Measurements from ENCODE around the gene NOVA1. TPM values are rescaled to one million over a fixed set of nuclear protein-coding genes. Genes with fewer than 3 reads are reported as not detected.

The NOVA1 gene
- total and polyA plus RNA-seq, 4 donors, result 58.2 to 232 (median 174) TPM

- peak in 2 of 6 donors; percentile 22 to 53 for DNase-seq (ENCODE audit: low read depth in 4 of 6, low spot score in 6 of 6)
- Histone ChIP-seq H3K27ac (ENCODE audit: low read depth, low read length) (no peak overlapping the region), H3K27me3 (ENCODE audit: control insufficient read depth, insufficient read depth, low read length) (no peaks in the 10 kb centered on the region), H3K4me3 (ENCODE audit: low read depth, low read length) (no peak overlapping the region), H3K4me1 (ENCODE audit: control insufficient read depth, insufficient read depth, low read length) (no peaks in the 10 kb centered on the region), H3K9me3 (ENCODE audit: control insufficient read depth, insufficient read depth, low read length) (no peaks in the 10 kb centered on the region), H3K36me3 (ENCODE audit: control insufficient read depth, insufficient read depth, low read length) (no peaks in the 10 kb centered on the region)
- WGBS (ENCODE audit: insufficient coverage), result 76% methylated on average over 2 of the region's 5 CpGs
These were observed 170.7 kb downstream of the NOVA1 start for GRCh38 chr14:26427097-26427496.

DNA sequence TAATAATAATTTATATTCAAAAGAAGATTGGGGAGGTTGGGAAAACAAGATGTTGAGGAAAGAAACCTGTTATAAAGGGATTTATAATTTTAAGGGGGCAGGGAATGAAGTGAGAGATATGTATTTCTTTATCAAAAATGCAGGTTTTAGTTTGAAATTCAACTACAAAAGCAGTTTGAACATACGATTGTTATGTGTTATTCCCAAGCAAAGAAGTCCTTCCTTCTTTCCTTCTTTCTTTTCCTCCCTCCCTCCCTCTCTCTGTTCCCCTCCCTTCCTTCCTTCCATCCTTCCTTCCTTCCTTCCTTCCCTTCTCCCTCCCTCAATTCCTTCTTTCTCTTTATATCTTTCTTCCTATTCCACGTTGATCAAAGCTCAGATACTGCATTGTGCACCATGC lies 173.3 kb downstream of the NOVA1 start:
- 43% methylated on average over 2 of the region's 2 CpGs for WGBS (ENCODE audit: insufficient coverage)
- H3K36me3 ChIP-seq (ENCODE audit: control insufficient read depth, insufficient read depth, low read length), result no peaks in the 10 kb centered on the region
- H3K27ac ChIP-seq (ENCODE audit: low read depth, low read length), result no peak overlapping the region

GRCh38 chr14:26415618-26416123 lies 182.2 kb downstream of the NOVA1 start:
- peak in 1 of 6 donors; percentile 73 for DNase-seq (ENCODE audit: low read depth in 4 of 6, low spot score in 6 of 6)
- 42% methylated on average over 3 of the region's 7 CpGs for WGBS (ENCODE audit: insufficient coverage)
- Histone ChIP-seq H3K4me1 (ENCODE audit: control insufficient read depth, insufficient read depth, low read length) (no peaks in the 10 kb centered on the region), H3K27me3 (ENCODE audit: control insufficient read depth, insufficient read depth, low read length) (no peaks in the 10 kb centered on the region), H3K27ac (ENCODE audit: low read depth, low read length) (peak overlapping the region; percentile 44), H3K9me3 (ENCODE audit: control insufficient read depth, insufficient read depth, low read length) (no peaks in the 10 kb centered on the region), H3K4me3 (ENCODE audit: low read depth, low read length) (no peak overlapping the region), H3K36me3 (ENCODE audit: control insufficient read depth, insufficient read depth, low read length) (no peaks in the 10 kb centered on the region)

More for the DNA sequence above, 173.3 kb downstream of the NOVA1 start:
- H3K4me3 ChIP-seq (ENCODE audit: low read depth, low read length), result no peak overlapping the region
- H3K27me3 ChIP-seq (ENCODE audit: control insufficient read depth, insufficient read depth, low read length), result no peaks in the 10 kb centered on the region
- H3K4me1 ChIP-seq (ENCODE audit: control insufficient read depth, insufficient read depth, low read length), result no peaks in the 10 kb centered on the region
- no peak for DNase-seq (ENCODE audit: low read depth in 4 of 6, low spot score in 6 of 6)
- H3K9me3 ChIP-seq (ENCODE audit: control insufficient read depth, insufficient read depth, low read length), result no peaks in the 10 kb centered on the region

GRCh38 chr14:26414926-26415325 lies 182.9 kb downstream of the NOVA1 start:
- Histone ChIP-seq H3K9me3 (ENCODE audit: control insufficient read depth, insufficient read depth, low read length) (no peaks in the 10 kb centered on the region), H3K27ac (ENCODE audit: low read depth, low read length) (peak overlapping the region; percentile 37), H3K36me3 (ENCODE audit: control insufficient read depth, insufficient read depth, low read length) (no peaks in the 10 kb centered on the region), H3K4me3 (ENCODE audit: low read depth, low read length) (no peak overlapping the region), H3K27me3 (ENCODE audit: control insufficient read depth, insufficient read depth, low read length) (no peaks in the 10 kb centered on the region), H3K4me1 (ENCODE audit: control insufficient read depth, insufficient read depth, low read length) (no peaks in the 10 kb centered on the region)
- no peak for DNase-seq (ENCODE audit: low read depth in 4 of 6, low spot score in 6 of 6)

- DNase-seq (ENCODE audit: low read depth in 4 of 6, low spot score in 6 of 6), result no peak
- no peaks in the 10 kb centered on the region for H3K9me3 ChIP-seq (ENCODE audit: control insufficient read depth, insufficient read depth, low read length)
- no peak overlapping the region for H3K4me3 ChIP-seq (ENCODE audit: low read depth, low read length)
- no peaks in the 10 kb centered on the region for H3K4me1 ChIP-seq (ENCODE audit: control insufficient read depth, insufficient read depth, low read length)
- H3K27me3 ChIP-seq (ENCODE audit: control insufficient read depth, insufficient read depth, low read length), result no peaks in the 10 kb centered on the region
- no CpG with 5 or more reads among the region's 1 CpG for WGBS (ENCODE audit: insufficient coverage)
- no peaks in the 10 kb centered on the region for H3K36me3 ChIP-seq (ENCODE audit: control insufficient read depth, insufficient read depth, low read length)
- H3K27ac ChIP-seq (ENCODE audit: low read depth, low read length), result no peak overlapping the region
These were observed 183.7 kb downstream of the NOVA1 start for GRCh38 chr14:26414103-26414502.

DNA sequence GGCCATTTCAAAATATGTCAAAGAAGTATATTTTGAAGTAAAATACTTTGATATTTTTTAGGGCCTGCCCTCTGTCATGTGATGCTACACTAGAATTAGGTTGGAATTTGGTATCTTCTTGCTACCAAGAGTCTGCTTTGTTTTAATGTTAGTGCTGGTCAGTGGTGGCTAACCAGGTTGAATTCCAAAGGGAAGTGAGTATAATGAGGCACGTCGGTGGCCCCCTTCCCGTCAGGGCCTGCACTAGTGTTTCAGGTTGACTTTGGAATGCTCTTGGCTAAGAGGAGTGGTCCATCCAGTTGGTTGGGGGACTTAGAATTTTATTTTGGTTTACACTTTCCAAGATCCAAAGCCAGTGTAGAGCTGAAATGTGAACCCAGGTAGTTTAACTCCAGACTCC lies 185.4 kb downstream of the NOVA1 start:
- DNase-seq (ENCODE audit: low read depth in 4 of 6, low spot score in 6 of 6), result no peak
- 100% methylated on average over 1 of the region's 3 CpGs for WGBS (ENCODE audit: insufficient coverage)
- Histone ChIP-seq H3K27ac (ENCODE audit: low read depth, low read length) (no peak overlapping the region), H3K4me3 (ENCODE audit: low read depth, low read length) (no peak overlapping the region), H3K9me3 (ENCODE audit: control insufficient read depth, insufficient read depth, low read length) (no peaks in the 10 kb centered on the region), H3K27me3 (ENCODE audit: control insufficient read depth, insufficient read depth, low read length) (no peaks in the 10 kb centered on the region), H3K36me3 (ENCODE audit: control insufficient read depth, insufficient read depth, low read length) (no peaks in the 10 kb centered on the region), H3K4me1 (ENCODE audit: control insufficient read depth, insufficient read depth, low read length) (no peaks in the 10 kb centered on the region)

- no peak overlapping the region for H3K4me3 ChIP-seq (ENCODE audit: low read depth, low read length)
- no peaks in the 10 kb centered on the region for H3K4me1 ChIP-seq (ENCODE audit: control insufficient read depth, insufficient read depth, low read length)
- DNase-seq (ENCODE audit: low read depth in 4 of 6, low spot score in 6 of 6), result no peak
- H3K9me3 ChIP-seq (ENCODE audit: control insufficient read depth, insufficient read depth, low read length), result no peaks in the 10 kb centered on the region
- H3K36me3 ChIP-seq (ENCODE audit: control insufficient read depth, insufficient read depth, low read length), result no peaks in the 10 kb centered on the region
- no peaks in the 10 kb centered on the region for H3K27me3 ChIP-seq (ENCODE audit: control insufficient read depth, insufficient read depth, low read length)
- no peak overlapping the region for H3K27ac ChIP-seq (ENCODE audit: low read depth, low read length)
These were observed 187.6 kb downstream of the NOVA1 start for GRCh38 chr14:26410189-26410685.

- Histone ChIP-seq H3K36me3 (ENCODE audit: control insufficient read depth, insufficient read depth, low read length) (no peaks in the 10 kb centered on the region), H3K4me3 (ENCODE audit: low read depth, low read length) (no peak overlapping the region), H3K27ac (ENCODE audit: low read depth, low read length) (no peak overlapping the region), H3K27me3 (ENCODE audit: control insufficient read depth, insufficient read depth, low read length) (no peaks in the 10 kb centered on the region), H3K4me1 (ENCODE audit: control insufficient read depth, insufficient read depth, low read length) (peaks cover 4% of the 10 kb centered on the region), H3K9me3 (ENCODE audit: control insufficient read depth, insufficient read depth, low read length) (no peaks in the 10 kb centered on the region)
- no peak for DNase-seq (ENCODE audit: low read depth in 4 of 6, low spot score in 6 of 6)
- 94% methylated on average over 2 of the region's 7 CpGs for WGBS (ENCODE audit: insufficient coverage)
These were observed 192.9 kb downstream of the NOVA1 start for GRCh38 chr14:26404927-26405326.

DNA sequence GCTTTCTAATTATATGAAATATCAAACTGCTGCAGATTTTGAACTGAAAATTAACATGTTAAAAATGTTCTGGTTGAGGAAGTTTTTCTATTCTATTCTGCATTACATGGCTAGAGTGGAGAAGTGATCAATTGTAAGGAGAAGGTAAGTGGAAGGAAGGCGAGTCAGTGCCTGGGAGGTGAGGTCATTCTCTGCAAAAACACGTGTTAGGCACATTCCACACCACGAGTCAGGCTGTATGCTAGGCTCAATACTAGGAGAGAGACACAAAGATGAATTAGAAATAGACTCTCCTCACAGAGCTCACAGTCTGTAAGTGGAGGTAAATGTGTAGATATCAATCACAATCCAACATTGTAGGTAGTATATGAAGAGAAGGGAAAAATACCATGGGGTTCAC lies 194.1 kb downstream of the NOVA1 start:
- H3K36me3 ChIP-seq (ENCODE audit: control insufficient read depth, insufficient read depth, low read length), result no peaks in the 10 kb centered on the region
- no peak overlapping the region for H3K4me3 ChIP-seq (ENCODE audit: low read depth, low read length)
- H3K27me3 ChIP-seq (ENCODE audit: control insufficient read depth, insufficient read depth, low read length), result no peaks in the 10 kb centered on the region
- no peak overlapping the region for H3K27ac ChIP-seq (ENCODE audit: low read depth, low read length)
- H3K4me1 ChIP-seq (ENCODE audit: control insufficient read depth, insufficient read depth, low read length), result peaks cover 4% of the 10 kb centered on the region
- no peak for DNase-seq (ENCODE audit: low read depth in 4 of 6, low spot score in 6 of 6)
- no peaks in the 10 kb centered on the region for H3K9me3 ChIP-seq (ENCODE audit: control insufficient read depth, insufficient read depth, low read length)
- WGBS (ENCODE audit: insufficient coverage), result no CpG with 5 or more reads among the region's 3 CpGs

GRCh38 chr14:26402126-26402525 lies 195.7 kb downstream of the NOVA1 start:
- H3K4me3 ChIP-seq (ENCODE audit: low read depth, low read length), result no peak overlapping the region
- no peaks in the 10 kb centered on the region for H3K36me3 ChIP-seq (ENCODE audit: control insufficient read depth, insufficient read depth, low read length)
- WGBS (ENCODE audit: insufficient coverage), result no CpG with 5 or more reads among the region's 2 CpGs
- no peaks in the 10 kb centered on the region for H3K27me3 ChIP-seq (ENCODE audit: control insufficient read depth, insufficient read depth, low read length)
- H3K27ac ChIP-seq (ENCODE audit: low read depth, low read length), result no peak overlapping the region
- H3K4me1 ChIP-seq (ENCODE audit: control insufficient read depth, insufficient read depth, low read length), result peaks cover 4% of the 10 kb centered on the region
- DNase-seq (ENCODE audit: low read depth in 4 of 6, low spot score in 6 of 6), result no peak
- H3K9me3 ChIP-seq (ENCODE audit: control insufficient read depth, insufficient read depth, low read length), result no peaks in the 10 kb centered on the region

Data from spinal cord (tissue), 10 donors.